ENCODE results near the gene OPCML.
"Not testable (repeated sequence)": the region's sequence is repeated elsewhere in the genome, so short reads cannot be mapped to it uniquely, and the experiment has no call there.

OPCML gene

GRCh38 chr11:132410383-132410782 lies 1121.9 kb downstream of the OPCML start:
- no peak for TF ChIP-seq ZNF274 (IDR thresholded peaks at IDR 0.05; ENCODE audit: low read depth, low read length)
- H3K4me3 ChIP-seq (ENCODE audit: low read length), result no peak overlapping the region

- no peak for TF ChIP-seq ZNF274 (IDR thresholded peaks at IDR 0.05; ENCODE audit: low read depth, low read length)
- H3K4me3 ChIP-seq (ENCODE audit: low read length), result no peak overlapping the region
Measured at GRCh38 chr11:132409573-132410355, 1122.5 kb downstream of the OPCML start.

GRCh38 chr11:132408877-132409276 lies 1123.4 kb downstream of the OPCML start:
- TF ChIP-seq ZNF274 (IDR thresholded peaks at IDR 0.05; ENCODE audit: low read depth, low read length), result no peak
- no peak overlapping the region for H3K4me3 ChIP-seq (ENCODE audit: low read length)

- TF ChIP-seq ZNF274 (IDR thresholded peaks at IDR 0.05; ENCODE audit: low read depth, low read length), result no peak
- H3K4me3 ChIP-seq (ENCODE audit: low read length), result no peak overlapping the region
Measured at GRCh38 chr11:132405728-132406127, 1126.6 kb downstream of the OPCML start.

GRCh38 chr11:132402071-132402684 lies 1130.1 kb downstream of the OPCML start:
- TF ChIP-seq ZNF274 (IDR thresholded peaks at IDR 0.05; ENCODE audit: low read depth, low read length), result no peak

GRCh38 chr11:132396318-132396717 lies 1136.0 kb downstream of the OPCML start:
- TF ChIP-seq ZNF274 (IDR thresholded peaks at IDR 0.05; ENCODE audit: low read depth, low read length), result no peak
- H3K4me3 ChIP-seq (ENCODE audit: low read length), result no peak overlapping the region

More at GRCh38 chr11:132402071-132402684, 1130.1 kb downstream of the OPCML start:
- H3K4me3 ChIP-seq (ENCODE audit: low read length), result no peak overlapping the region

GRCh38 chr11:132395434-132395833 lies 1136.9 kb downstream of the OPCML start:
- no peak for TF ChIP-seq ZNF274 (IDR thresholded peaks at IDR 0.05; ENCODE audit: low read depth, low read length)
- no peak overlapping the region for H3K4me3 ChIP-seq (ENCODE audit: low read length)

- no peak overlapping the region for H3K4me3 ChIP-seq (ENCODE audit: low read length)
- TF ChIP-seq ZNF274 (IDR thresholded peaks at IDR 0.05; ENCODE audit: low read depth, low read length), result no peak
Measured at GRCh38 chr11:132379540-132379939, 1152.8 kb downstream of the OPCML start.

- H3K4me3 ChIP-seq (ENCODE audit: low read length), result no peak overlapping the region
- TF ChIP-seq ZNF274 (IDR thresholded peaks at IDR 0.05; ENCODE audit: low read depth, low read length), result no peak
Measured at GRCh38 chr11:132373405-132374143, 1158.7 kb downstream of the OPCML start.

- H3K4me3 ChIP-seq (ENCODE audit: low read length), result not testable (repeated sequence)
Measured at GRCh38 chr11:132370114-132370513, 1162.2 kb downstream of the OPCML start.

- no peak overlapping the region for H3K4me3 ChIP-seq (ENCODE audit: low read length)
- TF ChIP-seq ZNF274 (IDR thresholded peaks at IDR 0.05; ENCODE audit: low read depth, low read length), result no peak
Measured at GRCh38 chr11:132367293-132367692, 1165.0 kb downstream of the OPCML start.

- H3K4me3 ChIP-seq (ENCODE audit: low read length), result no peak overlapping the region
- no peak for TF ChIP-seq ZNF274 (IDR thresholded peaks at IDR 0.05; ENCODE audit: low read depth, low read length)
Measured at GRCh38 chr11:132365650-132366049, 1166.7 kb downstream of the OPCML start.
